Tibial nerve (tissue), 4 donors: Measurements from ENCODE around the gene LBH.

ENCODE experiments used
- CTCF ChIP-seq, 5 experiments: fragments of 200-600 bp in 3 of 5; fragments of 450-650 bp in 2 of 5; sonication (generic) in 3 of 5; IDR thresholded peaks; one replicate each; pipeline ENCODE4 v1.5.1; 2016 to 2019; ENCODE audit warnings: antibody characterized with exemption in 5 of 5, mild to moderate bottlenecking in 3 of 5, moderate library complexity in 2 of 5
- EP300 ChIP-seq, 2 donors: sonication (generic); formaldehyde crosslinking; IDR thresholded peaks; one replicate each; pipeline ENCODE4 v1.6.1; 2017; ENCODE audit warnings: antibody characterized with exemption in 2 of 2, mild to moderate bottlenecking in 1 of 2
- POLR2A ChIP-seq, 2 donors: fragments of 450-650 bp; IDR thresholded peaks; one replicate each; pipeline ENCODE4 v1.6.1; 2017; ENCODE audit warnings: antibody characterized with exemption in 2 of 2, mild to moderate bottlenecking in 2 of 2, moderate library complexity in 2 of 2

GRCh38 chr2:30278419-30278818 lies 47.1 kb downstream of the LBH start:
- TF ChIP-seq CTCF (IDR thresholded peaks at IDR 0.05) (no peak), POLR2A (IDR thresholded peaks at IDR 0.05) (no peak), EP300 (IDR thresholded peaks at IDR 0.05) (no peak)
